ENCODE measurements around the gene NRXN3. TPM values are rescaled to one million over a fixed set of nuclear protein-coding genes. Genes with fewer than 3 reads are reported as not detected.

Gene NRXN3
- under 0.01 and 0.09 TPM in 2 replicates for total RNA-seq

DNA sequence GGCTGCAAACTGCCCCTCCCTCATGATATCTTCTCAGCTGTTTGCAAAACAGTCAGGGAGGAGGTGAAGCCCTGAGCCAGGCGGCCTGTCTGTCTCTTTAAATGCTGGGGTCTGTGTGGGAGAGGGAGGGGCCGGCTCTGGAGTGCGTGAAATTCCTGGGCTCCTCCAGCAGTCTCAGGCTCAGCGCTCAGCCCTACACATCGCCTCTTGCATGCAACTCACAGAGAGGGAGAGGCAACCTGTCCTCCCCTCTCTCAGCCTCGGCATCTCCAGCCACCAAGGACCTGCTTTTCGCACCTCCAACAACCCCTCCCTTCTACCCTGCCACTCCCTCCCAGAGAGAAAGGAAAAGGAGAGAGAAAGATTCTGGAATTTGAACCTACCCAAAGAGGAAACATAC lies at the start of gene NRXN3:
NRXN3 (plus strand) TSS at position 171 of the 400 bp plus-strand sequence. CDS start 72,721 bp downstream, outside the sequence.

Measured in bronchial smooth muscle cell (primary cell).